DMS53 (cell line): ENCODE measurements around the gene CYP4F3.
"Not testable (repeated sequence)": the region's sequence is repeated elsewhere in the genome, so short reads cannot be mapped to it uniquely, and the experiment has no call there.

ENCODE experiments used
- DNase-seq: peaks from one replicate; lab custom pipeline; 2025; lab: John Stamatoyannopoulos, UW

The CYP4F3 gene, protein sequence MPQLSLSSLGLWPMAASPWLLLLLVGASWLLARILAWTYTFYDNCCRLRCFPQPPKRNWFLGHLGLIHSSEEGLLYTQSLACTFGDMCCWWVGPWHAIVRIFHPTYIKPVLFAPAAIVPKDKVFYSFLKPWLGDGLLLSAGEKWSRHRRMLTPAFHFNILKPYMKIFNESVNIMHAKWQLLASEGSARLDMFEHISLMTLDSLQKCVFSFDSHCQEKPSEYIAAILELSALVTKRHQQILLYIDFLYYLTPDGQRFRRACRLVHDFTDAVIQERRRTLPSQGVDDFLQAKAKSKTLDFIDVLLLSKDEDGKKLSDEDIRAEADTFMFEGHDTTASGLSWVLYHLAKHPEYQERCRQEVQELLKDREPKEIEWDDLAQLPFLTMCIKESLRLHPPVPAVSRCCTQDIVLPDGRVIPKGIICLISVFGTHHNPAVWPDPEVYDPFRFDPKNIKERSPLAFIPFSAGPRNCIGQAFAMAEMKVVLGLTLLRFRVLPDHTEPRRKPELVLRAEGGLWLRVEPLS

GRCh38 chr19:15640294-15640903, at the start of gene CYP4F3:
CYP4F3 (plus strand) TSS chr19:15640897; CDS start chr19:15641416, 519 bp downstream.
- DNase-seq = no peak

GRCh38 chr19:15591796-15592195, 48.9 kb upstream of the CYP4F3 start:
- DNase-seq = no peak

DNA sequence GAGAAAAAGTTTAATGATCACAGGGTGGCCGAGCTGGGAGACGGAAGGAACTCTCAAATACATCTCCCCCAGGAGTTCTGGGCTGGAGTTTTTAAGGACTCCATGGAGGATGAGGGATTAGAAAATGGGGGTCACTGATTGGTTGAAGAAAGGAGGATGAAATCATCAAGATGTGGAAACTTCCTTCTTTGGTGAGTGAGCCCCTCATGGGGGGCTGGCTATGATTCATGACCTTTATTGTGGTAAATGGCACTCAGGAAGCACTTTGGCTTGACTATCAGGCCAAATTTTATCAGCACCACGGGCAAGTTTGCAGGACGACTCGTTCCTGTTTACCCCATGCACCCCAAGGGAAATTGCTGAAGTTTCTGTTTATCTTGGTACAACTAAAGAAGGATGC, 48.2 kb upstream of the CYP4F3 start:
- not testable (repeated sequence) for DNase-seq

DNA sequence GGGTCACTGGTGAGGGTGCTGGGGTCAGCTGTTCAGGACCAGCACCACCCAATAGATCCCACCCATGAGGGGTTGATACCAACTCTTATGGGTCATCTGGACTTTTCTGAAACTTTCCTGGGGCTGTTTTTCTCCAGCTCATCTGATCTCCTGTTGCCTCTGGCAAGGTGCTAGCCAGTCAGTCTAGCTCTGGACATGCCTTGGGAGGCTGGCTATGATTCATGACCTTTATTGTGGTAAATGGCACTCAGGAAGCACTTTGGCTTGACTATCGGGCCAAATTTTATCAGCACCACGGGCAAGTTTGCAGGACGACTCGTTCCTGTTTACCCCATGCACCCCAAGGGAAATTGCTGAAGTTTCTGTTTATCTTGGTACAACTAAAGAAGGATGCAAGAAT, 46.9 kb upstream of the CYP4F3 start:
- DNase-seq = not testable (repeated sequence)

GRCh38 chr19:15595069-15595468, 45.6 kb upstream of the CYP4F3 start:
- DNase-seq = no peak

- not testable (repeated sequence) for DNase-seq
Measured at GRCh38 chr19:15607978-15608925, 32.4 kb upstream of the CYP4F3 start.

GRCh38 chr19:15609261-15609660, 31.4 kb upstream of the CYP4F3 start:
- DNase-seq = no peak

DNA sequence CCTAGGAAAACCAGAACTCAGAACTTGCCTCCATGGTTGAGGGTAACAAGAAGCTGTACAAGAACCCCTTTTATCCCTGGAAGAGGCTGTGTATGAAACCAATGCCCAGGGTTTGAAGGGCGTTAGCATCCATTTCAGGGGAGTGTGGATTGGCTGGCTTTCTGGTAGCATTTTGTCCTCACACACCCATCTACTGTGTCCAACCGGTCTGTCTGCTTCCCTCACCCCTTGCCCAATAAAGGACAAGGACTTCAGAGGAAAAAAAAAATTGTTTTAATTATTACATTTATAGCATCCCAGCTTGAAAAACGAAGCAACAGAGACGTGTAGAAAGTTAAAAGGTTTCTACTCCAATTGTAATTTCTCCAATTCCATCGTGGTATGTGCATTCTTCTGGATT, 28.4 kb upstream of the CYP4F3 start:
- DNase-seq = no peak

DNA sequence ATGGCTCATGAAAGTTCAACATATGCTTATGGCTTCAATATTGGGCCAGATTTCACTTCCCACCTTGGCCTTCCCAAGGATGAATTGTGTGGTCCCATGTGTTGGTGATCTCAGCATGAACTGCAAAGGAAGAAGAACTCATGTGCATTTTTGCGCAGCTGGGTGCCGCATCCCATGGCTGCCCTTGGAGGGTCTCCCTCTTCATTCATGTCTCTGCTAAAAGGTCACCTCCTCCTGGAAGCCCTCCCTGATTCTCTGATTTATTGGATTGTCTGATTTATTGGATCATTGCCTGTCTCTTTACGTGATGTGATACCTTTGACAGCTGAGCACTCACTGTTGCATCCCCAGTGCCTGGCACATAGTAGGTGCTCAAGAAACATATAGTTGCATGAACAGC, 27.4 kb upstream of the CYP4F3 start:
- no peak for DNase-seq

DNA sequence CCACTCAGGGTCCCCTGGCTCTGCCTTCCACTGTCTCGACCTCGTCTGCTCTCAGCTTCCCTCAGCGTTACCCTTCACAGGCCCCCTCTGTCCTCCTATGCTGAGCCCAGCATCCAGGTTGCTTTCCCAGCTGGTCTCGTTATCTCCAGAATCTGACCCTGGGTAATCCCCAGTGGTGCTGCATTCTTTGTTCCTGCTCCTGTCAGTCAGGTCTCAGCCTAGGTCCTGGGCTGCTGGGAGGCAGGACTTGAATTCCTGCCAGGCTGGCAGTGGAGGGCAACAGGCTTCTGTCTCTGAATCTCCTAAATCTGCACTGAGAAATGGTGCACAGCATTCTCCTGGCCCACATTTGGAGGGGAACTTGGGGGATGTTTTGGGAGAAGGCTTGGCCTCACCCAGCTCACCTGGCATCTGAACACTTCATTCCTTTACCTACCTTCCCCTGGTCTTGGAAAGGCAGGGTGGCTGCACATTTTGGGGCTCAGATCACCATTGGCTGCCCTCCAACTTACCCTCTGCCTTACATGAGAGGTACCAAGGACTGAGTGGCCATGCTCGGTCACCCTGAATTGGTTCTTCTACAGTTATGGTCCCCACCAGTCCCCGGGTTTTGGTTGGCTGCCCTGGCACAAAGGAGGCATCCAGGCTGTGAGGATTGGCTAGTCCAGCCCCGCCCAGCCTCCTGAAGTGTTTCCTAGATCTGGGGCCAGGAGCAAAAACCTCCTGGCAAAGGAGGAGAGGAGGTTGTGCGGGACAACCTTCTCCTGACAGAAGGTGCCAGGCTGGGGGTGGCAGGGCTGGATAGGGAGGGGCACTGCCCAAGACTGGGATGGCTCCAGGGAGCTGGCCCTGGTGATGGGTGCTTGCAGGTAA, 26.0 kb upstream of the CYP4F3 start, which contains the start of gene CYP4F8:
TSS of gene CYP4F8 (plus strand) at position 712 of the 873 bp plus-strand sequence. CDS start 399 bp downstream, outside the sequence.
- DNase-seq = no peak

DNA sequence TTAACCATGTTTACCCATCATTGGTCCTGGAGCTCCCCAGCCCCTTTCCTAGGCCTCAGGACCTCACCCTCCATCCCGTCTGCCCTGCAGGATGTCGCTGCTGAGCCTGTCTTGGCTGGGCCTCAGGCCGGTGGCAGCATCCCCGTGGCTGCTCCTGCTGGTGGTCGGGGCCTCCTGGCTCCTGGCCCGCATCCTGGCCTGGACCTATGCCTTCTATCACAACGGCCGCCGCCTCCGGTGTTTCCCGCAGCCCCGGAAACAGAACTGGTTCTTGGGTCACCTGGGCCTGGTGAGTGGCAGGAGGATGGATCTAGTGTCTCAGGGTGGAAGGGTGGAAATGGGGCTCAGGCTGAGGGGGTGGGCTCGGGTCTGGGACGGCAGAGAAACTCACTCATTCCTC, 25.2 kb upstream of the CYP4F3 start:
- DNase-seq = no peak

- DNase-seq = no peak
Measured at GRCh38 chr19:15616183-15616582, 24.5 kb upstream of the CYP4F3 start.

DNA sequence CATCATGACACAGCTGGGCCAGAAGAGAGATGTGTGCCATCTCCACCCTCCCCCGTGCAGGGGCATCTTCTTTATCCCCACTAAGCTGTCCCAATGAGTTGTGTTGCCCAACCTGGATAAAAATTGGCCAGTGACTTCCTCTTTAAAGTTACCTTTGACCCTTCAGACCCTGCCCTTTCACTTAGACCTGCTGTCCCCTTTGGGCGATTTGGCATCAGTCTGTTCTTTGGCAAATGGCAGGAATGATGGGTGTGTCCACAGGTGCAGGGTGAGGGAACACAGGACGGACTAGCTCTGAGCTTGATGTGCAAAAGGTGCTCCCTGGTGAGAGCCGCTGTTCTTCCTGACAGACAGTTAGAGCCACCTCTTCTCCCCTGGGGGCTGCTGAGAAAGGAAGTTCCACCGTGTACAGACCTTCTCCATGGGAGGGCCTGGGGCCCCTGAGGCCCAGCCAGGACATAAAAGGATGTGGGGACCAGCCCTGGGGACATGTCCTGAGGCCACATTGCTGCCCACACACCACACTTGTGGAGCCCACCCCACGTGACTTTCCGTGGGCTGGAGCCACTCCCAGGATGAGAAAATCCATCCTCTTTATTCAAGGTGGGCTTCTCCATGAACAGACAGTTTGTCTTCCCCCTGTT, 23.9 kb upstream of the CYP4F3 start:
- DNase-seq = no peak

DNA sequence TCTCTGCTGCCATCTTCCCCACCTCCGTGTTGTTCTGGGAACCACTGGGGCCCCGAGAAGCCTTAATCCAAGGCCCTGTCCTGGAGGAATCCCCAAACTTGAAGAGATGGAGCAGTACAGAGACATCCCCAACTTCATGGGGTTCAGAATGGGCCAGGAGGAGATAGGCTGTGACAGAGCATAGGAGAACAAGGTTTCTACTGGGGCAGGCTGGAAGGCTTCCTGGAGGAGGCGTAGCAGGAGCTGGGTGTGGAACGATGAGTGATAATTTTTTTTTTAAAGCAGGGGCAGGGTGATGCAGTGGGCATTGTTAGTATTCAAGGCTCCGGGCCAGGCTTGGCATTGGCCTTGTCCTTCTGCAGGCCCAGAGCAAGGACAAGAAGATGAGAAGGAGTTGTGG, 22.4 kb upstream of the CYP4F3 start:
- no peak for DNase-seq

DNA sequence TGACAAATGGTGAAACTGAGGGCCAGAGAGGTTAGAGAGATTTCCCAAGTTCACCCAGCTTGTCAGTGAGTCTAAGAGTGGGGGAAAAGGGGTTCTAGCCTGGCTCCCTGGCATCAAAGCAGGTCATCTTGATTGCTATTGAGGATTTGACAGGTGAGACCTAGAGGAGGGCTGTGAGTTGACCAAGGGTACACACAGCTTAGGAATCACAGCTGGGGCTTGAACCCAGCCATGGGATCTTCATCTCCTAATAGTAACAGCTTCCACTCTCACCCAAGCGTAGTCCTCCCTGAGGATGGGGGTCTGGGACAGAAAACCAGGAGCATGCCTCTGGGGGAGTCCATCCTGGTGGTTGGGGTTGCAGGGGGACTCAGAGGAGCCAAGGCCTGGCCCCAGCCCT, 18.9 kb upstream of the CYP4F3 start:
- no peak for DNase-seq

DNA sequence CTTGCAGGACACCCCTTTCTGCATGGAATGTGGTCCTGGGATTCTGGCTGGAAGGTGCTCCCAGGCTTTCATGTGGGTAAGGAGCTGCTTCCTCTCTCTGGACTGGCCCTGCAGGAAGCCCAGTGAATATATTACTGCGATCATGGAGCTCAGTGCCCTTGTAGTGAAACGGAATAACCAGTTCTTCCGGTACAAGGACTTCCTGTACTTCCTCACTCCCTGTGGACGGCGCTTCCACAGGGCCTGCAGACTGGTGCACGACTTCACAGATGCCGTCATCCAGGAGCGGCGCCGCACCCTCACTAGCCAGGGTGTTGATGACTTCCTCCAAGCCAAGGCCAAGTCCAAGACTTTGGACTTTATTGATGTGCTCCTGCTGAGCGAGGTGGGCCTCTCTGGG, 17.7 kb upstream of the CYP4F3 start:
- peak; percentile 19 for DNase-seq

DNA sequence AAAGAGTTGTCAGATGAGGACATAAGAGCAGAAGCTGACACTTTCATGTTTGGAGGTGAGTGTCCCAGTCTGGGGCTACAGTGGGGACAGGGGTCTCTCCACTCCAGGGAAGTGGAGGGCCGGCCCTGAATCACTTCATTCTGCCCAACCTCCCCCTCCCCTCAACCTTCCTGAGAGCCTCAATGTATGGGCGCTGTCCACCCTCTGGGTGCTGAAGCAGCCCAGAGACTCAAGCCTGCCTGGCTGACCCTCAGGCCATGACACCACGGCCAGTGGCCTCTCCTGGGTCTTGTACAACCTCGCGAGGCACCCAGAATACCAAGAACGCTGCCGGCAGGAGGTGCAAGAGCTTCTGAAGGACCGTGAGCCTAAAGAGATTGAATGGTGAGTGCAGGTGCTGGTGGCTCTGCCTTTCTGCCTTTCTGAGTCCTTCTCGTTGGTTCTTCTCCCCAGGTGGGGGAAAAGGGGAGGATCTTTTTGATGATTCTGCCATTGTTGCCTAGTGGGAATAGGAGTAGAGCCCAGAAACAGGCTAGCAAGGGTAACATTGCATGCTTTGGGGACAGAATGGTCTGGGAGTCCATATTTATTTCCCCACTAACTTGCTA, 16.9 kb upstream of the CYP4F3 start:
- no peak for DNase-seq

GRCh38 chr19:15628236-15629002, 12.3 kb upstream of the CYP4F3 start:
- DNase-seq = no peak
